GM18517 (cell line): ENCODE measurements around the gene TRMO.

Experiments used
- ATAC-seq: cut with Tn5 transposase; IDR thresholded peaks from one replicate; pipeline ENCODE4 v1.9.1; 2021; ENCODE audit warnings: mild to moderate bottlenecking, moderate library complexity; ENCODE audit not compliant: unreplicated experiment

The TRMO gene

GRCh38 chr9:97906236-97906831 lies 16.0 kb downstream of the TRMO start:
- no peak for ATAC-seq

GRCh38 chr9:97905228-97905627 lies 17.1 kb downstream of the TRMO start:
- ATAC-seq: no peak

- no peak for ATAC-seq
Measured at GRCh38 chr9:97904725-97905124, 17.6 kb downstream of the TRMO start.

- ATAC-seq: no peak
Measured at GRCh38 chr9:97903177-97903576, 19.1 kb downstream of the TRMO start.

GRCh38 chr9:97900738-97901565 lies 21.3 kb downstream of the TRMO start:
- ATAC-seq: no peak

GRCh38 chr9:97900103-97900737 lies 22.1 kb downstream of the TRMO start:
- ATAC-seq: no peak

- no peak for ATAC-seq
Measured at GRCh38 chr9:97895695-97896332, 26.5 kb downstream of the TRMO start.

- no peak for ATAC-seq
Measured at GRCh38 chr9:97895211-97895610, 27.1 kb downstream of the TRMO start.

GRCh38 chr9:97892421-97892820 lies 29.9 kb downstream of the TRMO start:
- ATAC-seq: no peak

- no peak for ATAC-seq
Measured at GRCh38 chr9:97891736-97892135, 30.6 kb downstream of the TRMO start.

- ATAC-seq: no peak
Measured at GRCh38 chr9:97889941-97890887, 32.1 kb downstream of the TRMO start.

- ATAC-seq: no peak
Measured at GRCh38 chr9:97880336-97880735, 42.0 kb downstream of the TRMO start.

- ATAC-seq: no peak
Measured at GRCh38 chr9:97876061-97876460, 46.2 kb downstream of the TRMO start.

- no peak for ATAC-seq
Measured at GRCh38 chr9:97875111-97875510, 47.2 kb downstream of the TRMO start.

- ATAC-seq: no peak
Measured at GRCh38 chr9:97874624-97875023, 47.7 kb downstream of the TRMO start.

GRCh38 chr9:97873882-97874281 lies 48.4 kb downstream of the TRMO start:
- no peak for ATAC-seq

GRCh38 chr9:97873425-97873824 lies 48.9 kb downstream of the TRMO start:
- ATAC-seq: no peak

GRCh38 chr9:97868859-97869258 lies 53.4 kb downstream of the TRMO start:
- ATAC-seq: no peak

GRCh38 chr9:97866848-97867247 lies 55.5 kb downstream of the TRMO start:
- ATAC-seq: no peak

GRCh38 chr9:97866300-97866699 lies 56.0 kb downstream of the TRMO start:
- ATAC-seq: no peak
